Breast epithelium (tissue), 3 donors: ENCODE data around the gene SMIM11.

Experiments used
- POLR2A ChIP-seq: fragments of 450-650 bp; IDR thresholded peaks from one replicate; pipeline ENCODE4 v1.6.1; 2016; ENCODE audit warnings: antibody characterized with exemption, mild to moderate bottlenecking, moderate library complexity
- TF ChIP-seq, protein P1 (sequence below), 3 donors: fragments of 450-650 bp; IDR thresholded peaks; one replicate each; pipeline ENCODE4 v1.5.1; 2016 to 2017; ENCODE audit warnings: antibody characterized with exemption in 3 of 3, mild to moderate bottlenecking in 3 of 3, moderate library complexity in 3 of 3

DNA sequence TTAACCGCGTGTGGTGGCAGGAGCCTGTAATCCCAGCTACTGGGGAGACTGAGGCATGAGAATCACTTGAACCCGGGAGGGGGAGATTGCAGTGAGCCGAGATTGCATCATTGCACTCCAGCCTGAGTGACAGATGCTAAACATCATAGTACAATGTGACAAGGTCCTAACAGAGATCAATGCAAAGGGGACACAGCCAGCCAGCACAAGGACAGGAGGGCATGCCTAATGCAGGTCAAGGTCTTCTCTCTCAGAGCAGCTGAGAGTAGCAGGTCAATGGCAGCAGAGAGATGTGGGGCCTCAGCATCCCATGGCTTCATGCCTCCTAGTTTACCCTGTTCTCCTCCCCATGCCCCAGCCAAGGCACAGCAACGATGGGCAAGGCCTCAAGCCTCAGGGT lies 3.0 kb upstream of the SMIM11 start:
- TF ChIP-seq, protein P1, sequence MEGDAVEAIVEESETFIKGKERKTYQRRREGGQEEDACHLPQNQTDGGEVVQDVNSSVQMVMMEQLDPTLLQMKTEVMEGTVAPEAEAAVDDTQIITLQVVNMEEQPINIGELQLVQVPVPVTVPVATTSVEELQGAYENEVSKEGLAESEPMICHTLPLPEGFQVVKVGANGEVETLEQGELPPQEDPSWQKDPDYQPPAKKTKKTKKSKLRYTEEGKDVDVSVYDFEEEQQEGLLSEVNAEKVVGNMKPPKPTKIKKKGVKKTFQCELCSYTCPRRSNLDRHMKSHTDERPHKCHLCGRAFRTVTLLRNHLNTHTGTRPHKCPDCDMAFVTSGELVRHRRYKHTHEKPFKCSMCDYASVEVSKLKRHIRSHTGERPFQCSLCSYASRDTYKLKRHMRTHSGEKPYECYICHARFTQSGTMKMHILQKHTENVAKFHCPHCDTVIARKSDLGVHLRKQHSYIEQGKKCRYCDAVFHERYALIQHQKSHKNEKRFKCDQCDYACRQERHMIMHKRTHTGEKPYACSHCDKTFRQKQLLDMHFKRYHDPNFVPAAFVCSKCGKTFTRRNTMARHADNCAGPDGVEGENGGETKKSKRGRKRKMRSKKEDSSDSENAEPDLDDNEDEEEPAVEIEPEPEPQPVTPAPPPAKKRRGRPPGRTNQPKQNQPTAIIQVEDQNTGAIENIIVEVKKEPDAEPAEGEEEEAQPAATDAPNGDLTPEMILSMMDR (IDR thresholded peaks at IDR 0.05): no peak
- no peak for TF ChIP-seq POLR2A
